Tibial nerve (tissue), 4 donors: ENCODE measurements around the gene NEMP2. TPM values are rescaled to one million over a fixed set of nuclear protein-coding genes. Genes with fewer than 3 reads are reported as not detected.

ENCODE experiments used
- DNase-seq, 2 donors: peaks; one replicate each; pipeline ENCODE4 v3.0.0-alpha.2; 2019; ENCODE audit warnings: low spot score in 2 of 2
- H3K27ac ChIP-seq, 4 donors: fragments of 200-600 bp; sonication (generic) in 3 of 4; one replicate each; pipeline ENCODE4 v1.5.1; 2017 to 2019; ENCODE audit warnings: mild to moderate bottlenecking in 1 of 4
- H3K27me3 ChIP-seq, 2 donors: fragments of 200-600 bp; sonication (generic) in 1 of 2; one replicate each; pipeline versions ENCODE4 v1.5.1 to v1.6.0; 2017 to 2019
- H3K36me3 ChIP-seq, 3 donors: fragments of 200-600 bp; sonication (generic); one replicate each; pipeline ENCODE4 v1.5.1; 2018 to 2019
- H3K4me1 ChIP-seq, 4 donors: fragments of 200-600 bp; sonication (generic) in 3 of 4; one replicate each; pipeline ENCODE4 v1.5.1; 2017 to 2019
- H3K4me3 ChIP-seq, 4 donors: fragments of 200-600 bp; sonication (generic) in 3 of 4; one replicate each; pipeline ENCODE4 v1.5.1; 2017 to 2019; ENCODE audit warnings: mild to moderate bottlenecking in 1 of 4, moderate library complexity in 1 of 4
- H3K9me3 ChIP-seq, 4 donors: fragments of 200-600 bp; sonication (generic) in 3 of 4; one replicate each; pipeline ENCODE4 v1.5.1; 2017 to 2019
- CTCF ChIP-seq, 5 experiments: fragments of 200-600 bp in 3 of 5; fragments of 450-650 bp in 2 of 5; sonication (generic) in 3 of 5; IDR thresholded peaks; one replicate each; pipeline ENCODE4 v1.5.1; 2016 to 2019; ENCODE audit warnings: antibody characterized with exemption in 5 of 5, mild to moderate bottlenecking in 3 of 5, moderate library complexity in 2 of 5
- EP300 ChIP-seq, 2 donors: sonication (generic); formaldehyde crosslinking; IDR thresholded peaks; one replicate each; pipeline ENCODE4 v1.6.1; 2017; ENCODE audit warnings: antibody characterized with exemption in 2 of 2, mild to moderate bottlenecking in 1 of 2
- POLR2A ChIP-seq, 2 donors: fragments of 450-650 bp; IDR thresholded peaks; one replicate each; pipeline ENCODE4 v1.6.1; 2017; ENCODE audit warnings: antibody characterized with exemption in 2 of 2, mild to moderate bottlenecking in 2 of 2, moderate library complexity in 2 of 2
- WGBS, 2 donors: methylation state at CpG; one replicate each; pipeline ENCODE4 v1.1.5; 2018; 5-methylcytosine and 5-hydroxymethylcytosine counted together
- total RNA-seq, 4 donors: library from RNA; depleted of rRNA; stranded (reverse); fragments of >200 nt; gene quantifications; one replicate each; pipeline ENCODE4 v1.1.0, GENCODE V29; 2016

NEMP2 gene
- total RNA-seq, 4 donors from 2014 or later = 1.8 to 7.2 (median 3.1) TPM

GRCh38 chr2:190490502-190490901 is 44.0 kb downstream of the NEMP2 start:
- no peak overlapping the region for H3K27ac ChIP-seq
- H3K36me3 ChIP-seq = peaks cover 0 to 44% (median 4%) of the 10 kb centered on the region in 3 donors
- H3K4me3 ChIP-seq = no peak overlapping the region
- H3K9me3 ChIP-seq = no peaks in the 10 kb centered on the region
- TF ChIP-seq POLR2A (IDR thresholded peaks at IDR 0.05) = no peak
- no peak for TF ChIP-seq EP300 (IDR thresholded peaks at IDR 0.05)
- TF ChIP-seq CTCF (IDR thresholded peaks at IDR 0.05) = no peak
- no peaks in the 10 kb centered on the region for H3K27me3 ChIP-seq
- DNase-seq = no peak
- no peaks in the 10 kb centered on the region for H3K4me1 ChIP-seq
- 65 to 78% methylated on average over 3 of the region's 3 CpGs for WGBS, 2 donors

- Histone ChIP-seq H3K4me1 (peaks cover 0 to 4% (median 0%) of the 10 kb centered on the region in 4 donors), H3K9me3 (no peaks in the 10 kb centered on the region), H3K4me3 (no peak overlapping the region), H3K36me3 (peaks cover 0 to 44% (median 4%) of the 10 kb centered on the region in 3 donors), H3K27ac (no peak overlapping the region), H3K27me3 (no peaks in the 10 kb centered on the region)
- no peak for TF ChIP-seq EP300 (IDR thresholded peaks at IDR 0.05)
- no peak for TF ChIP-seq POLR2A (IDR thresholded peaks at IDR 0.05)
- no peak for TF ChIP-seq CTCF (IDR thresholded peaks at IDR 0.05)
- WGBS, 2 donors = 87 to 89% methylated on average over 4 of the region's 4 CpGs
- no peak for DNase-seq
Observed at GRCh38 chr2:190489475-190489874, 45.0 kb downstream of the NEMP2 start.

- H3K4me1 ChIP-seq = peaks cover 0 to 9% (median 0%) of the 10 kb centered on the region in 4 donors
- WGBS, 2 donors = 95 to 97% methylated on average over 6 of the region's 6 CpGs
Observed at GRCh38 chr2:190488516-190489233, 45.8 kb downstream of the NEMP2 start.

GRCh38 chr2:190486037-190486623 is 48.4 kb downstream of the NEMP2 start:
- Histone ChIP-seq H3K27me3 (no peaks in the 10 kb centered on the region), H3K4me1 (peaks cover 0 to 22% (median 0%) of the 10 kb centered on the region in 4 donors), H3K27ac (no peak overlapping the region), H3K9me3 (no peaks in the 10 kb centered on the region), H3K36me3 (peaks cover 0 to 26% (median 0%) of the 10 kb centered on the region in 3 donors), H3K4me3 (no peak overlapping the region)
- TF ChIP-seq EP300 (IDR thresholded peaks at IDR 0.05) (no peak), CTCF (IDR thresholded peaks at IDR 0.05) (no peak), POLR2A (IDR thresholded peaks at IDR 0.05) (no peak)
- 66 to 73% methylated on average over 3 of the region's 3 CpGs for WGBS, 2 donors
- DNase-seq = no peak

More at GRCh38 chr2:190488516-190489233, 45.8 kb downstream of the NEMP2 start:
- H3K4me3 ChIP-seq = no peak overlapping the region
- TF ChIP-seq POLR2A (IDR thresholded peaks at IDR 0.05) (no peak), CTCF (IDR thresholded peaks at IDR 0.05) (no peak), EP300 (IDR thresholded peaks at IDR 0.05) (no peak)
- no peaks in the 10 kb centered on the region for H3K27me3 ChIP-seq
- H3K27ac ChIP-seq = no peak overlapping the region
- no peaks in the 10 kb centered on the region for H3K9me3 ChIP-seq
- H3K36me3 ChIP-seq = peaks cover 0 to 44% (median 4%) of the 10 kb centered on the region in 3 donors
- no peak for DNase-seq

DNA sequence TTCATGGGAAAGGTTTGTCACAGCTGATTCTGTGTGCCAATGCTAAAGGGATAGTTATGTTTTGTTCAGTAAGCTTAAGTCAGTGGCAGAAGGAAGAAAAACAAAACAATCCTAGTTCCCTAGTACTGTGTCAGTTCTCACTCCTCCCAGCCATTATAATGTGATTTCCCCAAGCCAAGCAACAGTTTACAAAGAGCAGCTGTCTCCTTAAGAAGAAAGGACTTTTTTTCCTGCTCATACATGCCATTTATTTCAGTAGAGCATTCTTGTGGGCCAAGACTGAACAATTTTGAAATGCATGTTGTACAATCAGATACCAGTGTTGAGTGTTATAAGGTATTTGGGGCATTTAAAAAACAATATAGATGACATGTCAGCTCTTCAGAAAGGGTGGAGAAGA is 52.1 kb downstream of the NEMP2 start:
- peaks cover 0 to 49% (median 10%) of the 10 kb centered on the region in 4 donors for H3K4me1 ChIP-seq

More for the DNA sequence above, 52.1 kb downstream of the NEMP2 start:
- H3K36me3 ChIP-seq = no peaks in the 10 kb centered on the region
- DNase-seq = no peak
- H3K27ac ChIP-seq = peak overlapping the region in 2 of 4 donors; percentile 35 to 55
- H3K4me3 ChIP-seq = no peak overlapping the region
- H3K27me3 ChIP-seq = no peaks in the 10 kb centered on the region
- no peak for TF ChIP-seq CTCF (IDR thresholded peaks at IDR 0.05)
- no peak for TF ChIP-seq EP300 (IDR thresholded peaks at IDR 0.05)
- no peaks in the 10 kb centered on the region for H3K9me3 ChIP-seq
